SU-DHL-6 (cell line): Measurements from ENCODE around the gene BNC2.

Source experiments
- H2AFZ ChIP-seq: fragments of 200-600 bp; sonication (generic); 2 replicates; pipeline ENCODE4 v1.6.1; 2014; ENCODE audit warnings: low read depth, mild to moderate bottlenecking, moderate library complexity, mixed read lengths, antibody characterized with exemption, low read length; ENCODE audit not compliant: severe bottlenecking
- H3F3A ChIP-seq: fragments of 200-600 bp; shearing (Covaris generic); 2 replicates; pipeline ENCODE4 v1.6.0; 2016; ENCODE audit warnings: antibody characterized with exemption, mild to moderate bottlenecking; ENCODE audit not compliant: insufficient read depth
- H3K27ac ChIP-seq: fragments of 200-600 bp; sonication (generic); 2 replicates; pipeline ENCODE4 v1.5.1; 2016; ENCODE audit warnings: low read depth, mild to moderate bottlenecking, low read length, moderate library complexity, mixed read lengths
- H3K27me3 ChIP-seq: fragments of 200-600 bp; sonication (generic), shearing (Covaris generic); 2 replicates; pipeline ENCODE4 v1.6.0; 2014; ENCODE audit warnings: mild to moderate bottlenecking, low read length
- H3K36me3 ChIP-seq: fragments of 200-600 bp; sonication (generic); 2 replicates; pipeline ENCODE4 v1.6.1; 2014; ENCODE audit warnings: mild to moderate bottlenecking, low read length, mixed read lengths
- H3K4me2 ChIP-seq: fragments of 300-600, 200-600 bp; shearing (Covaris generic), sonication (generic); 2 replicates; pipeline ENCODE4 v1.6.0; 2014; ENCODE audit warnings: low read length, low read depth, mild to moderate bottlenecking; ENCODE audit not compliant: poor library complexity, severe bottlenecking
- H3K4me3 ChIP-seq: fragments of 200-600 bp; sonication (generic); 2 replicates; pipeline ENCODE4 v1.5.1; 2014; ENCODE audit warnings: antibody characterized with exemption, low read length, mild to moderate bottlenecking, mixed read lengths; ENCODE audit not compliant: insufficient read depth, poor library complexity, severe bottlenecking
- H3K79me2 ChIP-seq: fragments of 200-600 bp; sonication (generic); 2 replicates; pipeline ENCODE4 v1.6.1; 2014; ENCODE audit warnings: mild to moderate bottlenecking, low read length, moderate library complexity; ENCODE audit not compliant: insufficient read depth
- H3K9ac ChIP-seq: fragments of 200-600 bp; sonication (generic); 2 replicates; pipeline ENCODE4 v1.7.0; 2014; ENCODE audit warnings: mild to moderate bottlenecking, low read length
- H3K9me2 ChIP-seq: fragments of 200-600 bp; sonication (generic); replicated peaks from 2 replicates; pipeline ENCODE4 v1.6.1; 2014; ENCODE audit warnings: low read length; ENCODE audit not compliant: insufficient read depth
- H3K9me3 ChIP-seq: fragments of 200-600 bp; sonication (generic); 2 replicates; pipeline ENCODE4 v1.6.1; 2014; ENCODE audit warnings: low read length, mixed read lengths; ENCODE audit not compliant: insufficient read depth
- H4K20me1 ChIP-seq: fragments of 200-600 bp; sonication (generic); 2 replicates; pipeline ENCODE4 v1.6.1; 2014; ENCODE audit warnings: low read depth, mild to moderate bottlenecking, antibody characterized with exemption, low read length, moderate library complexity, mixed read lengths
- EZH2phosphoT487 ChIP-seq: fragments of 200-600 bp; sonication (generic), shearing (Covaris generic); conservative IDR thresholded peaks from 2 replicates; pipeline ENCODE4 v1.6.1; 2018; ENCODE audit warnings: mild to moderate bottlenecking, antibody characterized with exemption, low read length, moderate library complexity, mixed read lengths
- TF ChIP-seq, protein P1 (sequence below): fragments of 200-600 bp; sonication (generic); IDR thresholded peaks from one replicate; pipeline ENCODE4 v1.5.1; 2017; ENCODE audit warnings: antibody characterized with exemption, mild to moderate bottlenecking, low read length, moderate library complexity; ENCODE audit not compliant: insufficient read depth, poor library complexity, severe bottlenecking

Gene BNC2

DNA sequence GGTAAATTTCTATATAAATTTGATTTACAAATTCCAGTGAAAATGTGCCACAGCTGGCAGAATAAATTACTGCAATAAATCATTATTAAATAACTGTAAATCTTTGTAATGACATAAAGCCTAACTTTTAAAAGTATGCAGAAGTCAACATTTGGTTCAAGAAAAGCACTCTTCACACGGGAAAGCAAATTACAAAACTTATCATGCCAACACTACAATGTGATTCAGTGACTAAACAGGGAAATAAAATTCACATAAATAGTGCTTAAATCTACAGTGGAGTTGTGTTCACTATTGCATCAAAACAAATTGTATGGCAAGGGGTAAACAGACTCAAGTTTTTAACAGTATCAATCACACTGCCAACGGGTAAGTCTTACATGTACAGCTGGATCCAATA lies 117.2 kb downstream of the BNC2 start:
- Histone ChIP-seq H4K20me1 (no peaks in the 10 kb centered on the region), H3F3A (no peaks in the 10 kb centered on the region), H3K27ac (no peak overlapping the region), H3K4me3 (no peak overlapping the region), H3K27me3 (no peaks in the 10 kb centered on the region), H3K9me2 (no peaks in the 10 kb centered on the region), H3K9ac (no peak overlapping the region), H2AFZ (no peak overlapping the region), H3K36me3 (no peaks in the 10 kb centered on the region), H3K9me3 (no peaks in the 10 kb centered on the region), H3K79me2 (no peaks in the 10 kb centered on the region), H3K4me2 (no peak overlapping the region)
- TF ChIP-seq, protein P1, sequence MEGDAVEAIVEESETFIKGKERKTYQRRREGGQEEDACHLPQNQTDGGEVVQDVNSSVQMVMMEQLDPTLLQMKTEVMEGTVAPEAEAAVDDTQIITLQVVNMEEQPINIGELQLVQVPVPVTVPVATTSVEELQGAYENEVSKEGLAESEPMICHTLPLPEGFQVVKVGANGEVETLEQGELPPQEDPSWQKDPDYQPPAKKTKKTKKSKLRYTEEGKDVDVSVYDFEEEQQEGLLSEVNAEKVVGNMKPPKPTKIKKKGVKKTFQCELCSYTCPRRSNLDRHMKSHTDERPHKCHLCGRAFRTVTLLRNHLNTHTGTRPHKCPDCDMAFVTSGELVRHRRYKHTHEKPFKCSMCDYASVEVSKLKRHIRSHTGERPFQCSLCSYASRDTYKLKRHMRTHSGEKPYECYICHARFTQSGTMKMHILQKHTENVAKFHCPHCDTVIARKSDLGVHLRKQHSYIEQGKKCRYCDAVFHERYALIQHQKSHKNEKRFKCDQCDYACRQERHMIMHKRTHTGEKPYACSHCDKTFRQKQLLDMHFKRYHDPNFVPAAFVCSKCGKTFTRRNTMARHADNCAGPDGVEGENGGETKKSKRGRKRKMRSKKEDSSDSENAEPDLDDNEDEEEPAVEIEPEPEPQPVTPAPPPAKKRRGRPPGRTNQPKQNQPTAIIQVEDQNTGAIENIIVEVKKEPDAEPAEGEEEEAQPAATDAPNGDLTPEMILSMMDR: no peak

DNA sequence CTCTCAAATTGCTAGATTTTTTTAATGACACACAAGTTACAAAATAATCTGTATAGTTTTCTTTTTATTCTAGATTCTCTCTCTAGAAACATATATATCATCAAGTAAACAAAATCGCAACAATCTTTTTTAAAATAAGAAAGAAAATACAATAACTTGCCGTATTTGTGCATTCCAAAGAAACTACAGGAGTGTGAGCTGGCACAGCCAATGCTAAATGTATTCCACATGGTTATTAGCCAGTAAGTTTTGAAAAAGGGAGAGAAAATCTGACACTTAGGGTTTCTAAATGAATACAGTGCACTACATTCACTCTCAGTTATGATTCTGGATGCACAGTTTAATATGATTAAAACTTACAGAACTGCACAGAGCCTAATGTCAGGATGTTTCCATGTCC lies 117.9 kb downstream of the BNC2 start:
- H3K9me2 ChIP-seq: no peaks in the 10 kb centered on the region

DNA sequence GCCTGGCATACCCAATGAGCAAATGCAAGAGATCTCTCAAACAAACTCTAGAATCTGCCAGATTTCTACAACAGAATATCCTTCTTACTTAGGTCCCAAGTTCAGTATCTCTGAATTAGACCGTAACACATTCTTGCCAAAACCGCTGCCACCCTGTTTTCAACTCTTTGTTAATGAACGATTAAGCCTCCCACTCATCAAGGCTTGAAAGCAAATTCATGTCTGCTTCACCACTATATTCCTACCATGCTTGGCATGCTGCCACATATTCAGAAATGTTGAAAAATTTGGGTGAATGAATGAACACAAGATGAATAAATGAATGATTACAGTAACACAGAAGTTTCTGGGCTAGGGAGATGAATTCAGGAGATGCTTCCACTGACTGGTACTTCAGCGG lies 119.9 kb downstream of the BNC2 start:
- Histone ChIP-seq H4K20me1 (no peaks in the 10 kb centered on the region), H2AFZ (no peak overlapping the region), H3F3A (no peaks in the 10 kb centered on the region), H3K9me2 (no peaks in the 10 kb centered on the region), H3K9me3 (no peaks in the 10 kb centered on the region), H3K36me3 (no peaks in the 10 kb centered on the region), H3K4me2 (no peak overlapping the region), H3K4me3 (no peak overlapping the region), H3K9ac (no peak overlapping the region), H3K79me2 (no peaks in the 10 kb centered on the region), H3K27ac (no peak overlapping the region), H3K27me3 (no peaks in the 10 kb centered on the region)
- TF ChIP-seq, protein P1: no peak
- TF ChIP-seq EZH2phosphoT487: no peak

More for the DNA sequence above, 117.9 kb downstream of the BNC2 start:
- no peaks in the 10 kb centered on the region for H3K79me2 ChIP-seq
- no peaks in the 10 kb centered on the region for H3F3A ChIP-seq
- no peak overlapping the region for H3K4me2 ChIP-seq
- no peak overlapping the region for H3K9ac ChIP-seq
- no peak overlapping the region for H2AFZ ChIP-seq
- H3K27me3 ChIP-seq: no peaks in the 10 kb centered on the region
- no peak overlapping the region for H3K4me3 ChIP-seq
- no peaks in the 10 kb centered on the region for H3K9me3 ChIP-seq
- TF ChIP-seq EZH2phosphoT487: no peak
- TF ChIP-seq, protein P1: no peak
- no peak overlapping the region for H3K27ac ChIP-seq
- H4K20me1 ChIP-seq: no peaks in the 10 kb centered on the region
- no peaks in the 10 kb centered on the region for H3K36me3 ChIP-seq

DNA sequence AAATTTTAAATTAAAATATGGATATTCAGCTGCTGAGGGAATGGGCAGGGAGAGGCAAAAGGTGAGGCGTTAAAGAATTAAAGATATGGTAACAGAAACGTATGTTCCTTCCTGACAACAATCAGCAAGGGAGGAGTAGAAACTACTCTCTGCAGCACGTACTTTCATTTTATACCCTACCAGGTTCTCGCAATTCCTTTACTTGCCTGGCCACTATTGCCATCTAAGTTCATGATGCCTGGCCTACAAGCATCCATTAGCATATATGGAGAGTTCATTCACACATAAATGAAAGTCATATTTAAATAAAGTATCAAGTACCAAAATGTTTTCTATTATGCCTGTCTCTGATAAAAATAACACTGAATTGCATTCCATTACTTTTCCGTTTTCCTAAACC lies 125.1 kb downstream of the BNC2 start:
- Histone ChIP-seq H3K36me3 (no peaks in the 10 kb centered on the region), H3K9me2 (no peaks in the 10 kb centered on the region), H3K79me2 (no peaks in the 10 kb centered on the region), H3K27me3 (no peaks in the 10 kb centered on the region), H3K27ac (no peak overlapping the region), H4K20me1 (no peaks in the 10 kb centered on the region), H2AFZ (no peak overlapping the region), H3K4me2 (no peak overlapping the region), H3F3A (no peaks in the 10 kb centered on the region), H3K9me3 (no peaks in the 10 kb centered on the region), H3K9ac (no peak overlapping the region), H3K4me3 (no peak overlapping the region)
- TF ChIP-seq EZH2phosphoT487: no peak
- TF ChIP-seq, protein P1: no peak
